HFF-Myc (cell line): ENCODE measurements around the gene DNAH11.
A peak's percentile ranks its signal among the peaks of the same experiment; 100 is the strongest.

Source experiments
- DNase-seq: peaks from one replicate; pipeline ENCODE4 v3.0.0-alpha.2; 2011; ENCODE audit warnings: low read depth; ENCODE audit errors: extremely low read depth
- H3K4me3 ChIP-seq: replicated peaks from 2 replicates; pipeline ENCODE4 v1.5.1; 2011; ENCODE audit warnings: low read depth, mild to moderate bottlenecking, control low read depth, low read length
- TF ChIP-seq, protein P1 (sequence below): IDR thresholded peaks from 2 replicates; pipeline ENCODE4 v1.5.1; 2012; ENCODE audit warnings: mild to moderate bottlenecking, low read depth, low read length, control low read depth; ENCODE audit errors: missing control alignments

DNAH11 gene

GRCh38 chr7:21538936-21539495 lies 3.8 kb upstream of the DNAH11 start:
- TF ChIP-seq, protein P1, sequence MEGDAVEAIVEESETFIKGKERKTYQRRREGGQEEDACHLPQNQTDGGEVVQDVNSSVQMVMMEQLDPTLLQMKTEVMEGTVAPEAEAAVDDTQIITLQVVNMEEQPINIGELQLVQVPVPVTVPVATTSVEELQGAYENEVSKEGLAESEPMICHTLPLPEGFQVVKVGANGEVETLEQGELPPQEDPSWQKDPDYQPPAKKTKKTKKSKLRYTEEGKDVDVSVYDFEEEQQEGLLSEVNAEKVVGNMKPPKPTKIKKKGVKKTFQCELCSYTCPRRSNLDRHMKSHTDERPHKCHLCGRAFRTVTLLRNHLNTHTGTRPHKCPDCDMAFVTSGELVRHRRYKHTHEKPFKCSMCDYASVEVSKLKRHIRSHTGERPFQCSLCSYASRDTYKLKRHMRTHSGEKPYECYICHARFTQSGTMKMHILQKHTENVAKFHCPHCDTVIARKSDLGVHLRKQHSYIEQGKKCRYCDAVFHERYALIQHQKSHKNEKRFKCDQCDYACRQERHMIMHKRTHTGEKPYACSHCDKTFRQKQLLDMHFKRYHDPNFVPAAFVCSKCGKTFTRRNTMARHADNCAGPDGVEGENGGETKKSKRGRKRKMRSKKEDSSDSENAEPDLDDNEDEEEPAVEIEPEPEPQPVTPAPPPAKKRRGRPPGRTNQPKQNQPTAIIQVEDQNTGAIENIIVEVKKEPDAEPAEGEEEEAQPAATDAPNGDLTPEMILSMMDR = no peak
- H3K4me3 ChIP-seq = no peak overlapping the region
- no peak for DNase-seq

DNA sequence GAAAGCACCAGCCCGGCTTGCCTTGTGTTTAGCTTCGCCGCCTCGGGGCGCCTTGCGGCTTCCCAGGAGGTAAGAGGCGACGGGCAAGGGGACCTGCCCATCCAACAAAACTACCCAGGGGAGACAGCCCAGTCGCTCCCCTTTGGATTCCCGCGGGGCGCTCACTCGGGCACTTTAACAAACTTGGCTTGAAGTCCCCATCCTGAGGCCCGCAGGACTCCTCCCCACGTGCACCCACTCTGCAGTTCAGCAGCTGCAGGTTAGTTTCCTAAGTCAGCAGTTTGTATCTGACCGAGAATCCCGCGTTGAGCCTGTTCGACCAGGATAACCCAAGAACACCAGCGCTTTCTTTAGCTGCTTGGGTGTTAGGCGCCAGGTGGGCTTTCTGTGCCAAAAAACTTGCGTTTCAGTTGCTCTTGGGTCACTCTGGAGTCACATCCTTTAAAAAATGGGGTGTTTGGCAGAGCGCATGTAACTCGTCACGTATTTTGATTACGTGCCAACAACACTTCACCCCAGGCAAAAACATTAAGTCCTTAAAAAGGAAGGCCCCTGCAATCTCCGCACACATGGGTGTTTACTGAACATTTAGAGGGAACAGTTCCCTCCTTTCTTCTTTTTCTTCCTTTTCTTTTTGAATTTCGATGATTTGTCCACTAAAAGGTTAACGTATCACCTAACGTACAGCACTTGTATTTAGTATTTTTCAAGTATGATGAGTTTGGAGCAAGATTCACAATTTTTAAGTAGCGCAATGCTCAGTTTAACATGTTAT lies 876 bp downstream of the DNAH11 start:
- H3K4me3 ChIP-seq = peak overlapping the region; percentile 25
- TF ChIP-seq, protein P1 = no peak
- DNase-seq = no peak

DNA sequence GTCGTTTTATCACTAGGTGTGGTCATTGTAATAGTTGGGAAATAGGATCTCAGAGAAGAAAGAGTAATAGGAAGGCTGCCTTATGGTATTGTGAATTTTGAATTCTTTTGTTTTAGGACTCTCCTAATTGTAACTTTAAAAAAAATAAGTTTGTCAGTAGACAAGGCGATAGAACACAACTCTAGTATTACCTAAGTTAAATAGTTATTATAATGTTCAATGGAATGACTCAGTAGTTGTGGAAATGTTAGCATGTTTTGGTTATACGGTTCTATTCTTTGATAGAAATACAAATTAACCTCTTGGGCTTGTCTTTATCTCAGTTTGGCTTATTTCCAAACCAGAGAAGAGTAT lies 1.4 kb downstream of the DNAH11 start:
- DNase-seq = no peak
- H3K4me3 ChIP-seq = no peak overlapping the region
- TF ChIP-seq, protein P1 = no peak

GRCh38 chr7:21544715-21545114 lies 1.9 kb downstream of the DNAH11 start:
- no peak overlapping the region for H3K4me3 ChIP-seq
- TF ChIP-seq, protein P1 = no peak
- DNase-seq = no peak

GRCh38 chr7:21547501-21547900 lies 4.7 kb downstream of the DNAH11 start:
- no peak for DNase-seq
- no peak overlapping the region for H3K4me3 ChIP-seq
- TF ChIP-seq, protein P1 = no peak

GRCh38 chr7:21548491-21548890 lies 5.7 kb downstream of the DNAH11 start:
- TF ChIP-seq, protein P1 = no peak
- no peak for DNase-seq
- no peak overlapping the region for H3K4me3 ChIP-seq
